ENCODE measurements around the gene ETFB. TPM values are rescaled to one million over a fixed set of nuclear protein-coding genes. Genes with fewer than 3 reads are reported as not detected.

ETFB gene
- total RNA-seq, 2 experiments from 2014 or later: 127 to 130 TPM

DNA sequence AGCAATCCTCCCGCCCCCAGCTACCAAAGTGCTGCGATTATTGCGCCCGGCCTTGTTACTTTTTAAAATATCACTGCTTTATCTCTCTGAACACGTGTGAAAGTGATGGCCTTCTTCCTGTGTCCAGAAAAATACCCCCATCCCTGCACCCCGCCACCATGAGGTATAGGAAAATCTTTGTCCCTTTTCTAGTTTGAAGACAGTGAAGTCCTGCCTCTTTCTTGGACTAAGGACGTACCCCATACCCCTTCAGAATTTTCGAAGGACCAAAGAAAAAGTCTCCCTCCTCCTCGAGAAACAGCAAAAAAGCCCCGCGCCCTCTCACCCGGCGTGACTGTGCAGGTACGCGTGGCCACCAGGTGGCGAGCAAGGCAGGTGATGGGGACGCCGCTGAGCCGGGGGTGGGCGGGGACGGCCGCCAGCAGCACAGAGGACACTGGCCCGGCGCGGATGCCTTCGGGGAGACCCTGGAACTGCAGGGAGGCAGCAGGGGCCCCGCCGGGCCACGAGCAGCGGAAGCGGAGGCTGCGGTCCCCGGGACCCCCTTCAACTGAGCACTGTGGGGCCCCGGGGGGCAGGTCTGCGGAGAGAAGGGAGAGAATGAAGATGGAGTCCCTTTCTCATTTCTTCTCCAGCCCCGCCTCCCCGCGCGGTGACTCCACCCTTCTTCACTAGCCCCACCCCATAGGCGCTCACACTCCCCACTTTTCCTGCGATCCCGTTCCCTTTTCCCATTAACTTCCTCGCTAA is 27.4 kb downstream of the ETFB start:
- ChIA-PET CTCF (interaction anchor here (0.7 to 1.4 kb wide), 6 partner anchors 27 to 176 kb away, joined by 3 to 5 read pairs (median 4); partner anchors contain the start of gene ETFB), POLR2A (interaction anchor here (1.0 kb wide), 2 partner anchors 29 to 57 kb away, joined by 4 to 5 read pairs; no protein-coding TSS in a partner anchor)

GRCh38 chr19:51337861-51338562 is 28.2 kb downstream of the ETFB start:
- ChIA-PET CTCF (interaction anchor here (0.7 kb wide), 1 partner anchor 97 kb away, joined by 3 read pairs; no protein-coding TSS in a partner anchor), POLR2A (no interaction called here)

GRCh38 chr19:51337141-51337860 is 28.9 kb downstream of the ETFB start:
- CTCF ChIA-PET: interaction anchor here (0.6 to 1.4 kb wide), 2 partner anchors 11 to 320 kb away, joined by 3 read pairs; no protein-coding TSS in a partner anchor
- POLR2A ChIA-PET: no interaction called here

- ChIA-PET POLR2A (no interaction called here), CTCF (no interaction called here)
These were observed 32.2 kb downstream of the ETFB start for GRCh38 chr19:51333836-51334460.

DNA sequence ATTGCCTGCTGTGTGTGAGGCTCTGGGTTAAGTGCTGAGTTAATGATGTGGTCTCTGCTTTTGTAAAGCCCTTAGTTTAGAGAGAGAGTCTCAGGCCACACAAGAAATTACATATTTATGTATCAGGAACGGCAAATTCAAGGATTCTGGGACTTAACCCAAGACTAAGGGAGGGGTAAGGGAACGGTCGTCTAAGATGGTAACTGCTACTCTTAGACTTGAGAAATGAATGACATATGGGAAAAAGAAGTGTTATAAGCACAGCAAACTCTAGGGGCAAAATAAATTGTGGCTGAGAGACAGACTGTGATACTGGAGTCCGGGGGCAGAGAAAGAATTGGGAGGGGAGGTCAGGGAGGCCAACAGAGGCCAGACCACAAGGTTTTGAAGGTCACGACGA is 34.5 kb downstream of the ETFB start:
- POLR2A ChIA-PET: no interaction called here
- CTCF ChIA-PET: no interaction called here

GRCh38 chr19:51331193-51331592 is 35.0 kb downstream of the ETFB start:
- ChIA-PET POLR2A (no interaction called here), CTCF (no interaction called here)

DNA sequence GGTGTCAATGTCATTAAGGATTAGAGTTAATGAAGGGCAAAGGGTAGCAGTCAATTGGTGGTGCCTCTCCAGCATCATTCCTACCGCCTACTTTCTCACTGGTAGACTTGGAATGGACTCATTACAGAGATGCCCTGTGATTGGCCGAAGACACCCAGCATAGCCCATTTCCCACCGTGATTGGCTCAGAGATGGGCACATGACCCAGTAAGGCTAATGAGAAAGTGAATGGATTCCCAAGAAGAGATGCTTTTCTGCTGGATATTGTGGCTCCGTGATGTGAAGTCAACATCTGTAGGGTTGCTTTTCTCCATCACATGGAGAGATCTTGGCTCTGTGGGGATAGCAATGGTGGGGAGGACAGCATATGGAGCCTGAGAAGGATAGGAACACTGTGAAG is 35.8 kb downstream of the ETFB start:
- ChIA-PET CTCF (no interaction called here), POLR2A (interaction anchor here (0.6 kb wide), 1 partner anchor 1731 kb away, joined by 3 read pairs; no protein-coding TSS in a partner anchor)

- POLR2A ChIA-PET: interaction anchor here (0.7 kb wide), 1 partner anchor 14 kb away, joined by 3 read pairs; no protein-coding TSS in a partner anchor
- CTCF ChIA-PET: no interaction called here
These were observed 36.8 kb downstream of the ETFB start for GRCh38 chr19:51329411-51329810.

DNA sequence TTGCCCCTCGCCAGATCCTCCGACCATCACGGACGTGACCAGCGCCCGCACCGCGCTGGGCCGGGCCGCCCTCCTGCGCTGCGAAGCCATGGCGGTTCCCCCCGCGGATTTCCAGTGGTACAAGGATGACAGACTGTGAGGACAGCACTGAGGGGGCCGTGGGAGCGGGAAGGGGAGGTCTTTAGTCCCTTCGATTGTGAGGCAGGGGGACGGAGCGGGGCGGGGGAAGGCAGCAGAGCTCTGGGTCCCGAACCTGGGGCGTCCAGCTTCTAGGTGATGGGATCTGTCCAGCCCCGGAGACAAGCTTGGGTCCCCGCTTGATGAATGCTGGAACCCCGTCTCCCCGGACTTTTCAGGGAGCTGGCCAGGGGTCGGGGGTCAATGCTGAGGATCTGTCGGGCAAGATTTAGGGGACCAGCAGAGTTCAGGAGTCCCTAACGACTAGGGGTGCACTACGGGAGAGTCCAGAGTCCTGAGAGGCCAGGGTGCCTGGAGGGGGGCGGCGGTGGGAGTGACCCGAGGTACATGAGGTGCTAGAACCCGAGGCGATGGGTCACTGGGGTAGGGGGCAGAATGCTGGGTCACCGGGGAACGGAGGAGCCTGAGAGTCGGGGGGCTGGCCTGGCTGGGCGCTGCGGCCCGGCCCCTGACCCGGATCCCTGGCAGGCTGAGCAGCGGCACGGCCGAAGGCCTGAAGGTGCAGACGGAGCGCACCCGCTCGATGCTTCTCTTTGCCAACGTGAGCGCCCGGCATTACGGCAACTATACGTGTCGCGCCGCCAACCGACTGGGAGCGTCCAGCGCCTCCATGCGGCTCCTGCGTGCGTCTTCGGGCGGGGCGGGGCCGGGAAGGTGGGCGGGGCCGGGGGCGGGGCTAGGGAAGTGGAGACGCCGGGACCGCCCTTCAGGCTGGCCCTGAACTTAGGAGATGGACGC is 38.9 kb downstream of the ETFB start:
- ChIA-PET CTCF (interaction anchor here (0.7 to 1.0 kb wide), 3 partner anchors 80 to 824 kb away, joined by 4 to 6 read pairs (median 5); no protein-coding TSS in a partner anchor), POLR2A (interaction anchor here (1.0 kb wide), 1 partner anchor 12 kb away, joined by 3 read pairs; no protein-coding TSS in a partner anchor)

DNA sequence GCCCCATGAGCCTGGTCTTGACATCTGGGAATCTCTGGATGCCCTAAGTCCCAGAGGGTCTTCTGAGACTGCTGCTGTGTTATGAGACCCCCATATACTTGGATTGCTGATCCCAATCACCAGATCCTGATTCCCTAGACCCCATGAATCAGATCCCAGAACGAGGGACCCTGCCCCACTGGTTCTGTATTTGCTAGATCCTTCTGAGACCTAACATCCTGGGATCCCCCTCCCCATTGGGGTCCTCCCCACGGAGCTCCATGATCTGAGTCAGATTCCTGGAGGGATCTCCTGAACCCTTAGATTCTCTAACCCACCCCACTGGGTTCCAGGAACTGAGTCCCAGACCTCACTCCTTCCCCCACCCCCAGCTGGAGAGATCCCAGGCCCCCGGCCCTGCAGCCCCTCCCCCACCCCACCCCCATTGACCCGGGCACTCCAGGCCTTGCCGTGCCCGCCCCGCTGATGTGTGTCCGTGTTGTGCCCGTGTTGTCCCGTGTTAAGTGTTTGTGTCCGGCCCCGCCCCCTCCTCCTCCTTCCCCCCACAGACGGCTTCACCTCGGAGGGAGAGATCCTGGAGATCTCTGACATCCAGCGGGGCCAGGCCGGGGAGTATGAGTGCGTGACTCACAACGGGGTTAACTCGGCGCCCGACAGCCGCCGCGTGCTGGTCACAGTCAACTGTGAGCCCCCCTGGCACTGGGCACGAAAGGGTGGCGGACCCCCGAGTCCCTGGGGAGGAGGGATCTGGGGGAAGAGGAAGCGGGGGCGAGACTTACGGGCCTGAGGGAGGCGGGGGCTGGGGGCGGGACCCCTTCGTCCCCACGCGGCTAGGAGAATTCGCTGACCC is 39.7 kb downstream of the ETFB start:
- ChIA-PET POLR2A (interaction anchor here (1.0 kb wide), 1 partner anchor 13 kb away, joined by 3 read pairs; no protein-coding TSS in a partner anchor), CTCF (no interaction called here)

DNA sequence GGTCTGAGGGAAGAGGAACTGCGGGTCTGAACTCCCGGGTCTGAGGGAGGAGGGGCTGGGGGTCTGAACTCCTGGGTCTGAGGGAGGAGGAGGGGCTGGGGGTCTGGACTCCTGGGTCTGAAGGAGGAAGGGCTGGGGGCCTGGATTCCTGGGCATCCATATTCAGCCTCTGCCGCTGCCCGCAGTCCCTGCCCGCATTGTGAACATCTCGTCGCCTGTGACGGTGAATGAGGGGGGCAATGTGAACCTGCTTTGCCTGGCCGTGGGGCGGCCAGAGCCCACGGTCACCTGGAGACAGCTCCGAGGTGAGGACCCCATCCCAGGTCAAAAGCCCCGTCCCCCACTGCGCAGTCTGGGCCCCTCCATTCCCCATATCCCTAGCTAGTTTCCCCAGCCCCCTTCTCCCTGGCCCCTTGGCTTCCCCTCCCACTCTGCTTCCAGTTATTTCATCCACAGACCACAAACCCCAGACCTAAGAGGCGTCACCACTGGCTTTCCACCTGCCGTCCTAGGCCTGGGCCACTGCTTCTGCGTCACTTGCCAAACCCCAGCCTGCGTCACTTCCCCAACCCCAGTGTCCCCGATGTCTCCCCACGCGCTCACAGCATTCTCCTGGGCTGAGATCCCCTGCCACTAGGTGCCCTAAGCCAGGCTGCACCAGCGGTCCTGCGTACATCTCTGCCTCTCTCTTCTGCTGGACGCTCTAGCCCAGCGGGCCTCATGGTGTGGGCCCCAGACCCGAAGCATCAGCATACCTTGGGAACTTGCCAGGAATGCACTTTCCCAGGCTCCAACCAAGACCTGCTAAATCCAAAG is 40.8 kb downstream of the ETFB start:
- ChIA-PET POLR2A (no interaction called here), CTCF (interaction anchor here (0.6 kb wide), 1 partner anchor 72 kb away, joined by 3 read pairs; no protein-coding TSS in a partner anchor)

DNA sequence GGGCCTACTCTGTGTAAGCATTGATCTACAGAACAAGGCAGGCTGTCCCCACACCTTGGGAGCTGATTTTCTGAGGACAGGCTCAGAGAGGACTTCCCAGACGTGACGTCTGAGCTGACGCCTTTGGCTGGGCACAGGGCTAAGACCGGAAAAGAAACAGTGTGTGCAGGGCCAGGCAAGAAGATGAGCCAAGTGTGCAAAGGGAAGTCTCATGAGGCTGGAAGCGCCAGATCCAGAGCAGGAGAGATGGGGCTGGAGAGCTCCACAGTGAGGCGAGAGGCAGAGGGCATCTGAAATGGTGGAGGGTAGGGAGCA is 42.1 kb downstream of the ETFB start:
- ChIA-PET POLR2A (no interaction called here), CTCF (no interaction called here)

DNA sequence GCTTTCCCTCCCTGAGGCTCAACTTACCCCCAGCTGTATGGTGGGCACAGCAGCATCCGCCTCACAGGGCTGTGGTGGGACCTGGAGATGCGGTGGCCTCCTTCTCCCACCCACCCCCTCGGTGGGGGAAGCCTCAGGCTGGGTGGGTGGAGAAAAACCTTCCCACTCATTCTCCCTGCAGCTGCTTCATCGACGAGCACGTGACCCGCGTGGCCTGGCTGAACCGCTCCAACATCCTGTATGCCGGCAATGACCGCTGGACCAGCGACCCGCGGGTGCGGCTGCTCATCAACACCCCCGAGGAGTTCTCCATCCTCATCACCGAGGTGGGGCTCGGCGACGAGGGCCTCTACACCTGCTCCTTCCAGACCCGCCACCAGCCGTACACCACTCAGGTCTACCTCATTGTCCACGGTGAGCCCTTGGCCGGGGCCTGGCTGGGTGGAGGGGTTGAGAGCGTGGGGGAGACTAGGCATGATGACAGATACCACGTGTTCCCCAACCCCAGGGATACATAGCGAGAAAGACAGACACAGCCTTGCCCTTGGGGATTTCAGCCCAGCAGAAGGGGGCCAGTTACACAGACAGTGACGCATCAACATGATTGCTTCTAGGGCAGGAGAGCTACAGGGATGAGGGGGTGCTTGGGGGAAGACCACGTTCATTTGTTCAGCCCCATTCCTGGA is 42.6 kb downstream of the ETFB start:
- ChIA-PET CTCF (no interaction called here), POLR2A (no interaction called here)

- ChIA-PET CTCF (no interaction called here), POLR2A (no interaction called here)
These were observed 44.4 kb downstream of the ETFB start for GRCh38 chr19:51321799-51322198.

DNA sequence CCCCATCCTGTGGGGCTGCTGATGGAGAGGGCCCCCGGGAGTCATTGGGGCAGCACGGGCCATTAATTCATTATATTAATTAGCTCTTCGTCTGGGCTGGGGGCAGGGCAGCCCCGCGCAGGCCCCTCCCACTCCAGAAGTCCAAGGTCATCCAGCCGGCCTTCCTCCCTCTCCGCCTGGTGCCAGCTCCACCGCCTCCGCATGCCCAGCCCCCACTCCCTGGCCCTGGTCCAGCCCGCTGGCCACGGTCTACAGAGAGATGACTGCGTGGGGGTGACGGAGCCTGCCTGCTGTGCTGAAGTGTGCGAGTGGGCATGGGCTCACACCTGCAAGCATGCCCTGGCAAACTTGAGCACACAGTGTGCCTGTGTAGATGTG is 45.9 kb downstream of the ETFB start:
- ChIA-PET POLR2A (no interaction called here), CTCF (no interaction called here)

- CTCF ChIA-PET: no interaction called here
- POLR2A ChIA-PET: no interaction called here
These were observed 46.4 kb downstream of the ETFB start for GRCh38 chr19:51319649-51320279.
